ENCODE results near the gene ZC3H4. TPM values are rescaled to one million over a fixed set of nuclear protein-coding genes. Genes with fewer than 3 reads are reported as not detected.

The ZC3H4 gene
- total and polyA plus RNA-seq, 4 donors = 2.9 to 11.8 (median 6.3) TPM

DNA sequence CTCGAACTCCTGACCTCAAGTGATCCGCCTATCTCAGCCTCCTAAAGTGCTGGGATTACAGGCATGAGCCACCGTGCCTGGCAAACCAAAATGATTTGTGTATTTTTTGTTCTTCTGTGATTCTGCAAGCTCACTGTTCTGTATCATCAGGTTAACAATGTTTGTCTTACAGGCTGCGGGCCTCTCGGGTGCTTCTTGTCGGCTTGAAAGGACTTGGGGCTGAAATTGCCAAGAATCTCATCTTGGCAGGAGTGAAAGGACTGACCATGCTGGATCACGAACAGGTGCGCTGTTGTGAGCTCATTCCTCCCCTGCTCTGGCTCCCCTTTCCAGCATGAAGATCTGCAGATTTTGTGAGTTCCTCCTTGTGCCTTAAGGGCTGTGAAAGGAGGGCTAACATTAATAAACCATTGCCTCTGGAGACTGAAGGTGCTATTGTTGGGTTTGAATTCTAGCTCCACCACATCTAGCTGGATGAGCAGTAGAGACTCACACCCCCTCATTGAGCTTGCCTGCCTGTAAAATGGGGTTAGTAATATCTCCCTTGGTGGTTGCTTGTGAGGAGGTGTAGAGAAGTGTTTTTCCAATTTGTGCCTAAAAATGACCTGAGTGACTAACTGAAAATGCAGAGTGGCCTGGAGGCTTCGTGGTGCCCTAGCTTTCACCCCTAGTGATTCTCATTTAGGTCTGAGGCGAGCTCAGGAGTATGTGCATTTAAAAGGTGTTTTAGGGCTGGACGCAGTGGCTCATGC lies 29.9 kb upstream of the ZC3H4 start:
- Histone ChIP-seq H3K4me1 (ENCODE audit: control insufficient read depth in 4 of 4, insufficient read depth in 4 of 4, low read length in 3 of 4) (no peaks in the 10 kb centered on the region), H3K9me3 (ENCODE audit: control insufficient read depth in 4 of 4, low read length in 3 of 4) (no peaks in the 10 kb centered on the region), H3K36me3 (ENCODE audit: control insufficient read depth in 4 of 4, insufficient read depth in 3 of 4, low read depth in 1 of 4, low read length in 3 of 4) (peaks cover 11 to 22% (median 16%) of the 10 kb centered on the region in 4 donors), H3K4me3 (ENCODE audit: low read depth in 1 of 3, low read length in 3 of 3) (no peak overlapping the region), H3K27ac (ENCODE audit: low read depth in 1 of 2, low read length in 2 of 2) (no peak overlapping the region), H3K9ac (ENCODE audit: low read depth in 1 of 2, low read length in 2 of 2) (no peak overlapping the region), H3K27me3 (ENCODE audit: control insufficient read depth in 4 of 4, insufficient read depth in 4 of 4, low read length in 3 of 4) (no peaks in the 10 kb centered on the region)
- DNase-seq (ENCODE audit: low spot score) = no peak
- no peak for TF ChIP-seq HNF4G (IDR thresholded peaks at IDR 0.05)
- no peak for TF ChIP-seq REST (IDR thresholded peaks at IDR 0.05)
- TF ChIP-seq JUND (IDR thresholded peaks at IDR 0.05) = no peak
- TF ChIP-seq NR2F2 (IDR thresholded peaks at IDR 0.05) = no peak
- no peak for TF ChIP-seq RAD21 (IDR thresholded peaks at IDR 0.05)
- TF ChIP-seq, protein P1, sequence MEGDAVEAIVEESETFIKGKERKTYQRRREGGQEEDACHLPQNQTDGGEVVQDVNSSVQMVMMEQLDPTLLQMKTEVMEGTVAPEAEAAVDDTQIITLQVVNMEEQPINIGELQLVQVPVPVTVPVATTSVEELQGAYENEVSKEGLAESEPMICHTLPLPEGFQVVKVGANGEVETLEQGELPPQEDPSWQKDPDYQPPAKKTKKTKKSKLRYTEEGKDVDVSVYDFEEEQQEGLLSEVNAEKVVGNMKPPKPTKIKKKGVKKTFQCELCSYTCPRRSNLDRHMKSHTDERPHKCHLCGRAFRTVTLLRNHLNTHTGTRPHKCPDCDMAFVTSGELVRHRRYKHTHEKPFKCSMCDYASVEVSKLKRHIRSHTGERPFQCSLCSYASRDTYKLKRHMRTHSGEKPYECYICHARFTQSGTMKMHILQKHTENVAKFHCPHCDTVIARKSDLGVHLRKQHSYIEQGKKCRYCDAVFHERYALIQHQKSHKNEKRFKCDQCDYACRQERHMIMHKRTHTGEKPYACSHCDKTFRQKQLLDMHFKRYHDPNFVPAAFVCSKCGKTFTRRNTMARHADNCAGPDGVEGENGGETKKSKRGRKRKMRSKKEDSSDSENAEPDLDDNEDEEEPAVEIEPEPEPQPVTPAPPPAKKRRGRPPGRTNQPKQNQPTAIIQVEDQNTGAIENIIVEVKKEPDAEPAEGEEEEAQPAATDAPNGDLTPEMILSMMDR (IDR thresholded peaks at IDR 0.05; ENCODE audit: low read depth, low read length, missing input control) = no peak
- TF ChIP-seq FOXA1 (IDR thresholded peaks at IDR 0.05) = no peak
- TF ChIP-seq MAX (IDR thresholded peaks at IDR 0.05) = no peak
- TF ChIP-seq RXRA (IDR thresholded peaks at IDR 0.05) = no peak
- TF ChIP-seq HNF4A (conservative IDR thresholded peaks at IDR 0.05) = no peak
- TF ChIP-seq GABPA (IDR thresholded peaks at IDR 0.05 in 1 of 2, conservative IDR thresholded peaks at IDR 0.05 in 1 of 2) = no peak
- TF ChIP-seq FOXA2 (IDR thresholded peaks at IDR 0.05) = no peak
- TF ChIP-seq YY1 (IDR thresholded peaks at IDR 0.05) = no peak
- TF ChIP-seq SP1 (IDR thresholded peaks at IDR 0.05) = no peak
- TF ChIP-seq, protein P2, sequence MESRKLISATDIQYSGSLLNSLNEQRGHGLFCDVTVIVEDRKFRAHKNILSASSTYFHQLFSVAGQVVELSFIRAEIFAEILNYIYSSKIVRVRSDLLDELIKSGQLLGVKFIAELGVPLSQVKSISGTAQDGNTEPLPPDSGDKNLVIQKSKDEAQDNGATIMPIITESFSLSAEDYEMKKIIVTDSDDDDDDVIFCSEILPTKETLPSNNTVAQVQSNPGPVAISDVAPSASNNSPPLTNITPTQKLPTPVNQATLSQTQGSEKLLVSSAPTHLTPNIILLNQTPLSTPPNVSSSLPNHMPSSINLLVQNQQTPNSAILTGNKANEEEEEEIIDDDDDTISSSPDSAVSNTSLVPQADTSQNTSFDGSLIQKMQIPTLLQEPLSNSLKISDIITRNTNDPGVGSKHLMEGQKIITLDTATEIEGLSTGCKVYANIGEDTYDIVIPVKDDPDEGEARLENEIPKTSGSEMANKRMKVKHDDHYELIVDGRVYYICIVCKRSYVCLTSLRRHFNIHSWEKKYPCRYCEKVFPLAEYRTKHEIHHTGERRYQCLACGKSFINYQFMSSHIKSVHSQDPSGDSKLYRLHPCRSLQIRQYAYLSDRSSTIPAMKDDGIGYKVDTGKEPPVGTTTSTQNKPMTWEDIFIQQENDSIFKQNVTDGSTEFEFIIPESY (IDR thresholded peaks at IDR 0.05) = no peak
- no peak for TF ChIP-seq TAF1 (conservative IDR thresholded peaks at IDR 0.05)
- no peak for TF ChIP-seq EGR1 (IDR thresholded peaks at IDR 0.05; ENCODE audit: low read depth in 2 of 2)
- TF ChIP-seq ATF3 (IDR thresholded peaks at IDR 0.05) = no peak
- 96% methylated on average over 11 of the region's 11 CpGs for WGBS

All from liver (tissue), 9 donors.